GM12874 (cell line): ENCODE results near the gene EDN2.

ENCODE experiments used
- CTCF ChIP-seq: IDR thresholded peaks from 2 replicates; pipeline ENCODE4 v1.5.1; 2011; ENCODE audit warnings: low read depth, mild to moderate bottlenecking, control low read depth, low read length, moderate library complexity; ENCODE audit not compliant: insufficient read depth

EDN2 gene

GRCh38 chr1:41430069-41430468, 54.4 kb downstream of the EDN2 start:
- no peak for TF ChIP-seq CTCF

- TF ChIP-seq CTCF = no peak
Measured at GRCh38 chr1:41429641-41430035, 54.8 kb downstream of the EDN2 start.
